KMS-11 (cell line): ENCODE results near the gene SMAD7.
A peak's percentile ranks its signal among the peaks of the same experiment; 100 is the strongest.

Experiments
- H2AFZ ChIP-seq: fragments of 200-600 bp; sonication (generic); 2 replicates; pipeline ENCODE4 v1.6.1; 2016; ENCODE audit warnings: antibody characterized with exemption, mixed run types, low read depth
- H3K27ac ChIP-seq: fragments of 200-600 bp; sonication (generic); 2 replicates; pipeline ENCODE4 v1.6.1; 2016; ENCODE audit warnings: mild to moderate bottlenecking, mixed run types
- H3K27me3 ChIP-seq: fragments of 200-600 bp; sonication (generic); 2 replicates; pipeline ENCODE4 v1.6.1; 2017; ENCODE audit warnings: mild to moderate bottlenecking, low read depth, mixed run types, moderate library complexity; ENCODE audit not compliant: insufficient read depth
- H3K36me3 ChIP-seq: fragments of 200-600 bp; sonication (generic); 2 replicates; pipeline ENCODE4 v1.6.1; 2017; ENCODE audit warnings: mild to moderate bottlenecking, mixed run types; ENCODE audit not compliant: insufficient read depth
- H3K4me1 ChIP-seq: fragments of 200-600 bp; sonication (generic); 2 replicates; pipeline ENCODE4 v1.6.1; 2016; ENCODE audit warnings: mild to moderate bottlenecking, low read depth, mixed run types; ENCODE audit not compliant: poor library complexity, severe bottlenecking
- H3K4me2 ChIP-seq: fragments of 200-600 bp; sonication (generic); 2 replicates; pipeline ENCODE4 v1.7.0; 2016; ENCODE audit warnings: mild to moderate bottlenecking, mixed run types
- H3K4me3 ChIP-seq: fragments of 200-600 bp; sonication (generic); IDR thresholded peaks from 2 replicates; pipeline ENCODE4 v1.6.1; 2017; ENCODE audit warnings: low read depth, low read length, mixed read lengths; ENCODE audit not compliant: insufficient read depth
- H3K79me2 ChIP-seq: fragments of 200-600 bp; sonication (generic); 2 replicates; pipeline ENCODE4 v1.6.1; 2016; ENCODE audit warnings: low read depth, mixed run types; ENCODE audit not compliant: insufficient read depth
- H3K9ac ChIP-seq: fragments of 200-600 bp; sonication (generic); 2 replicates; pipeline ENCODE4 v1.6.1; 2016; ENCODE audit warnings: mild to moderate bottlenecking, mixed run types
- H4K20me1 ChIP-seq: fragments of 200-600 bp; sonication (generic); 2 replicates; pipeline ENCODE4 v1.6.1; 2016; ENCODE audit warnings: mild to moderate bottlenecking, mixed run types; ENCODE audit not compliant: insufficient read depth
- CTCF ChIP-seq: fragments of 200-600 bp; sonication (generic); conservative IDR thresholded peaks from 2 replicates; pipeline ENCODE4 v1.6.1; 2017; ENCODE audit warnings: low read depth, mild to moderate bottlenecking, antibody characterized with exemption, low read length, moderate library complexity, mixed read lengths

SMAD7 gene

GRCh38 chr18:48932462-48932818 lies 18.3 kb downstream of the SMAD7 start:
- Histone ChIP-seq H3K4me2 (peak overlapping the region; percentile 97; the same call in 1 of the 2 replicates), H2AFZ (no peak overlapping the region), H4K20me1 (peaks cover 25% of the 10 kb centered on the region), H3K4me3 (no peak overlapping the region), H3K27me3 (no peaks in the 10 kb centered on the region), H3K79me2 (peaks cover 100% of the 10 kb centered on the region), H3K9ac (no peak overlapping the region), H3K36me3 (no peaks in the 10 kb centered on the region), H3K4me1 (peaks cover 100% of the 10 kb centered on the region), H3K27ac (peak overlapping the region; percentile 91; the same call in 1 of the 2 replicates)
- no peak for TF ChIP-seq CTCF

GRCh38 chr18:48931680-48932461 lies 18.9 kb downstream of the SMAD7 start:
- H3K79me2 ChIP-seq, result peaks cover 100% of the 10 kb centered on the region
- no peak overlapping the region for H3K4me3 ChIP-seq
- TF ChIP-seq CTCF, result no peak
- peaks cover 20% of the 10 kb centered on the region for H4K20me1 ChIP-seq
- H3K36me3 ChIP-seq, result no peaks in the 10 kb centered on the region
- no peaks in the 10 kb centered on the region for H3K27me3 ChIP-seq
- peaks cover 100% of the 10 kb centered on the region for H3K4me1 ChIP-seq
- H3K9ac ChIP-seq, result no peak overlapping the region
- H2AFZ ChIP-seq, result no peak overlapping the region
- H3K4me2 ChIP-seq, result peak overlapping the region; percentile 97; the same call in 1 of the 2 replicates
- H3K27ac ChIP-seq, result peak overlapping the region; percentile 92; the same call in 1 of the 2 replicates

- peaks cover 100% of the 10 kb centered on the region for H3K79me2 ChIP-seq
- H3K4me3 ChIP-seq, result no peak overlapping the region
- no peaks in the 10 kb centered on the region for H3K36me3 ChIP-seq
- peaks cover 20% of the 10 kb centered on the region for H4K20me1 ChIP-seq
- peaks cover 100% of the 10 kb centered on the region for H3K4me1 ChIP-seq
- no peak for TF ChIP-seq CTCF
- H3K27ac ChIP-seq, result peak overlapping the region; percentile 92; the same call in 1 of the 2 replicates
- H3K9ac ChIP-seq, result no peak overlapping the region
- no peak overlapping the region for H2AFZ ChIP-seq
- H3K27me3 ChIP-seq, result no peaks in the 10 kb centered on the region
- H3K4me2 ChIP-seq, result peak overlapping the region; percentile 97
These were observed 19.8 kb downstream of the SMAD7 start for GRCh38 chr18:48930926-48931325.

- Histone ChIP-seq H4K20me1 (peaks cover 15% of the 10 kb centered on the region), H3K79me2 (peaks cover 100% of the 10 kb centered on the region), H3K4me3 (no peak overlapping the region), H2AFZ (no peak overlapping the region), H3K27me3 (no peaks in the 10 kb centered on the region), H3K4me1 (peaks cover 99% of the 10 kb centered on the region), H3K36me3 (no peaks in the 10 kb centered on the region), H3K9ac (peak overlapping the region; percentile 56; the same call in 1 of the 2 replicates), H3K4me2 (peak overlapping the region; percentile 97), H3K27ac (peak overlapping the region; percentile 92)
- no peak for TF ChIP-seq CTCF
These were observed 20.6 kb downstream of the SMAD7 start for GRCh38 chr18:48929941-48930713.
